Right renal pelvis (tissue), 4 donors: ENCODE results near the gene RFFL. TPM values are rescaled to one million over a fixed set of nuclear protein-coding genes. Genes with fewer than 3 reads are reported as not detected.

Source experiments
- DNase-seq, 4 donors: peaks; one replicate each; pipeline ENCODE4 v3.0.0-alpha.2; 2013; ENCODE audit warnings: low read depth in 4 of 4, low spot score in 3 of 4, missing footprints in 1 of 4
- polyA plus RNA-seq, 4 donors: library from polyadenylated mRNA; unstranded; fragments of 120-200 nt; gene quantifications; one replicate each; pipeline ENCODE4 v1.2.1, GENCODE V29; 2013; ENCODE audit not compliant: insufficient read length in 4 of 4

Gene RFFL
- polyA plus RNA-seq, 4 donors: 20.8 to 26.1 (median 23.2) TPM

DNA sequence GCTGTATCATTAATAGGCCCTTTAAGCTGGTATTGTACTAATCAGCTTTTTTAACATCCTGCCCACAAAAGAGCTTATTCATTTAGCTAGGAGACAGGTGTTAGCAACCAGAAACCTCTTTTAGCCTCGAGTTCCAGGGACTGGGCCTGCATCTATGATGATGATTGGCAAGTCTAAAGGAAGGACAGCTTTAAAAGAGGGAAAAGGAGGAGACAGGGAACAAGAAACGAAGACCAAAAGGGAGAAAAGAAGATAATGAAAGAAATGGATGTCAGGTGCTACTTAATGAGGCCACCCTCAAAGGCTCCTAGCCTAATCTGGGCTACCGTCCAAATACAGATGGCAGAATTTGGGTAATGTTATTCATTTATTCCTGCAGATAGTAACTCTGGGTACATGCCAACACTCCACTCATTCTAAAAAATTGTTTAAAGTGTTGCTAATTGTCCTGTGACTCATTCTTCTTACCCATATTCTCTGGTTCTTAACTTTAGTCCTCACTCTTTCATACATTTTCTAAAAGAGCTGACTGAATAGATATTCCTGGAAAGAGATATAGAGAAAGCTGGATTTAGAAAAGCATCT is 18.7 kb upstream of the RFFL start:
- DNase-seq: no peak

DNA sequence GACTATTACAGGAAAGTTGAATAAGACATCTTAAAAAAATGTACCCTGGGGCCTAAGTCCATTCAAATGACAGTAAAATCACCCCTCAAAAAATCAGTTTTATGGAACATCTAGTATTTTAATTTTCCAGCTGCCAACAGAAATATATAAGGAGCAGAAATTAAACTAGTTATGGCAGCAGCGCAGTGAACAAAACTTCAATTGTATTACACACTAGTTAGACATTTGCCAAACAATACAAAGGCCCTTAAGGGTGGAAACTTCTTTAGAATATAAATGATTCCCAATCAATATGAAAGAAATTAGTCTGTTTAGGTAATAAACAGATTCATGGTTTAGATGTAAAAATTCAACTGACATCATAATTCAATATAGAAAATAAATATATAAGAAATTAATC is 18.1 kb upstream of the RFFL start:
- no peak for DNase-seq

GRCh38 chr17:35080536-35080935 is 17.0 kb upstream of the RFFL start:
- no peak for DNase-seq

DNA sequence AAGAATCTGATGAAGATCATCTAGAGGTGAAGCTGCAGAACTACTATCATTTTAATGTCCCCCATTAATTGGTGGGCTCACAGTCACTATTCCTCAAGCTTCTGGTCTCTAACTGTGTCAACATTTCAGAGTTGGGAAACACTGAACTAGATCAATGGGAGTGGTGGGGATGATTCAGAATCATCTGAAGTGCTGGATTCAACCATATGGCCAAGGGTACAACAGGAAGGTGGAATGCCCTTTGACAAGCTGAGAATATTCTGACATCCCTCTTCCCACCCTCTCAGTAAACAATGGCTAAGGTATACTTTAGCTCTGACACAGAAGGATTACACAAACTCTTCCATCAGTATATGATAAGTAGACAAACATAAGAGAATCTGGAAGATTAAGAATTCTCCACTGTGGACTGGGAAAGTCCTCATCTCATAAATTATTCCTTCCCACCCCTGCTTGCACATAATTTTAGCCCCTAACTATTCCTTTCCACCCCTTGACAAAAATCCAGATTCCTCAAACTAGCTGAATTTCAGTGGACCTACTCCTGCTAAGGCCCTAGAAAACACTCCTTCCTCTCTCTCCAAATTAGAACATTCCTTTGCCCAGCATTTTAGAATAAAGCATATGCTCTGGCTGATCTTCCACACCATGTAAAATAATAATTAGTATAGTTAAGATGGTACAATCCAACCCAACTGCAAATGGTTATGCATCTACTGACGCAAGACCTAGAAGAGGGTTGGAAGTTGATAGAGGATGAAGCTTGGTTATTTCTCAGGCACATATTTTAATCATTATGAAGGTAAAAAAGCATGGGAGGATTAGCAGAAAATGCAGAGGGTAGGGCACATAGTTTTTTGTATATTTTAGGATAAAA is 16.3 kb upstream of the RFFL start:
- no peak for DNase-seq

DNA sequence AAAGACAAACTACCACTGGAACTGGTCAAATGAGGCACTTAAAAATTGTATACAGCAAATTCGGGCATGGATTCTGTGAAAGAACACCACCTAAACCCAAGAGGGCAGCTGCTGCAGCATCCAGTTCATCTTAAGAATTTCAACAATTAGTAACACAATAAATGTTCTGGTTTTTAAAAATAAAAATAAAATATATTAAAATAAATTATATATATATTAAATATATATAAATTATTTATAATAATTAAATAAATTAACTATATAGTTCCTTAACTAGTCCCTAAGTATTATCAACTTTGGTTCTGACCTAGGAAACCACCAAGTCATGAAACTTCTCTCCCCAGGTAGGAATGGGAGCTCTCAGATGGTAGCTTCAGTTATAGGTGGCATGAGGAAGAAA is 13.4 kb upstream of the RFFL start:
- no peak for DNase-seq

DNA sequence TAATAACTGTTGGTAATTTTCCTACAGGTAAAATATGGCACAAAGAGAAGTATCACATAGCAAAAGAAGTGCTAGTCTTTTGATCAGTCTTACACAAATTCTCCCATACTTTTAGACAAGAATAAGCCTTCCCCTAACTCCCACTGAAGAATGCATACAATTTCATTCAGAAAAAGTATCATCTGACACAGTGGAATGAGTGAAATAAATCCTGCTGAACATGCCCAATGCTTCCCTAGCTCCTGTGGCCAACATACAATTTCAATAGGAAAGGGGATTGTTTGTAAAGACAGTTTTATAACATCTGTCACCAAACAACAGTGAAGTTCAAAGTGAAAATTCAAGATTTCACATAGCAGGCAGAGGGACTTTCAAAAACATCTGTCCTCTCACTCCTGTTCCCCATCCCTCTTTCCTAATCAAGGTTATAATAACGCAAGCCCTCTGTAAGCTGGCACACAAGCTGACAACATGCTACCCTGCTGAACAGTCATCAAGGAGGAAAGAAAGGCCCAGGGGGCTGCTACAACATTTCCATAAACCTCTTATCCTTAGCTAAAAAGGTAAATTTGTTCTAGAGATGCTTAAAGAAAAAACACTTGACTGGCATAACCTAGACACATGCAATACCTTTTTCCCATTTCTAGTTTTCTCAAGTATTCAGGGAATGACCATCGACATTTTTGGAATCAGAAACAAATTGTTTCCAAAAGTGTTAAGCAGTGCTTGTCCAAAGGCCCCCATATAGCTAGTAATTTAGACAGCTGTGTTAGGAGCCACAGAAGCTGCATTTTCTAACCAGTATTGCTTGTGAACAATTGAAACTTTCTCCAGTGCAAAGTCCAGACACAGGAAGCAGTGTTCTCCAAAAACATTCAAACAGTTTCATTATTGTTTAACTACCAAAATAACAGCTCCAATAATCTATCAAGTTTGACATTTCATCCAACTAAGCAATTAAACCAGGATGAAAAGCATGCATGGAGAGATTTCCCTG is 11.5 kb upstream of the RFFL start:
- DNase-seq: no peak

GRCh38 chr17:35073991-35074627 is 10.6 kb upstream of the RFFL start:
- DNase-seq: no peak

GRCh38 chr17:35073183-35073790 is 9.8 kb upstream of the RFFL start:
- DNase-seq: no peak

DNA sequence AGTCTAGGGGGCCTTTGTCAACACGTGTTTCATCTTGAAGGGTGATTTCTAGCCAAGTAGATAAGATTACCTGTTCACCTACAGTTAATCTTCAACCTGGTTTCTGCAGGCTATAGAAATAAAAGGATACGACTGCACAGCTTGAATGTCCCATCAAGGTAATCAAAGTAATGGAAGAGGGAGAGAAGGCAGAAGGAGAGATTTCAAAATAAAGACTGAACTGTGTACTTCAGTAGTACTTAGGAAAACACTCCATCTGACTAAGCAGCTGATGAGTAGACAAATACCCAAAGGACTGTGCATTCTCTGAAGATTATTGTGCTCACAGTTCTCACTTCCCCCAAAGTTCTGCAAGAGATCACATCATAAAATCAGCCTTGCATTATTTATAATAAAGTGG is 5.8 kb upstream of the RFFL start:
- DNase-seq: no peak

GRCh38 chr17:35068249-35068648 is 4.7 kb upstream of the RFFL start:
- no peak for DNase-seq

DNA sequence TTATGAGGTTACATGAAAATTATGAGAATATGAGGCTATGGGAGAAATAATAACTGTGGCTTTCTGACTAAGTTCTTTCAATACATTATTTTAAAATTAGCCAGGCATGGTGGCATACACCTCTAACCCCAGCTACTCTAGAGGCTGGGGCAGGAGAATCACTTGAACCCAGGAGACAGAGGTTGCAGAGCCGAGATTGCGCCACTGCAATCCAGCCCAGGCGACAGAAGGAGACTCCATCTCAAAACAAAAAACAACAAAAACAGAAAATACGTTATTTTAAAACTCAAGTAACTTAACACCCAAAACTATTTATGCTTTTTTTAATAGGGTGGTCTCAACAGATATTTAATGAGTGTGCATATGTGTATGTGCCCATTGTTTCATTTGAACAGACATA is 2.4 kb upstream of the RFFL start:
- no peak for DNase-seq

GRCh38 chr17:35064516-35065215 is 1.2 kb upstream of the RFFL start:
- no peak for DNase-seq

DNA sequence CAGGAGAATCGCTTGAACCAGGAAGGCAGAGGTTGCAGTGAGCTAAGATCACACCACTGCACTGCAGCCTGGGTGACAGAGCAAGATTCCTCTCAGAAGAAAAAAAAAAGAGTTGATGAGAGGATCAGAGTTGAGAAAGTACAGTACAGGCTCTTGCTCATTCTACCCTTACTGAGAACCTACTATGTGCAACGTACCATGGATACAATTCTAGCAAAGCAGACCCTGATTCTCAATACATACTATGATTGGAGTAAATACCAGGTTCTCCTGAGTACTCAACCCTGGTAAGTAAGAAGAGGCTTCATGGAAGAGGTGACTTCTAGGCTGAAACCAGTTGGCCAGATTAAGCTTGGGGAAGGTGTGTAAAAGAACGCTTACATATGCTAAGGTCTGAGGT is 1.2 kb downstream of the RFFL start:
- no peak for DNase-seq

GRCh38 chr17:35057332-35057915 is 6.1 kb downstream of the RFFL start:
- DNase-seq: no peak

- DNase-seq: no peak
These were observed 7.5 kb downstream of the RFFL start for GRCh38 chr17:35056013-35056412.

DNA sequence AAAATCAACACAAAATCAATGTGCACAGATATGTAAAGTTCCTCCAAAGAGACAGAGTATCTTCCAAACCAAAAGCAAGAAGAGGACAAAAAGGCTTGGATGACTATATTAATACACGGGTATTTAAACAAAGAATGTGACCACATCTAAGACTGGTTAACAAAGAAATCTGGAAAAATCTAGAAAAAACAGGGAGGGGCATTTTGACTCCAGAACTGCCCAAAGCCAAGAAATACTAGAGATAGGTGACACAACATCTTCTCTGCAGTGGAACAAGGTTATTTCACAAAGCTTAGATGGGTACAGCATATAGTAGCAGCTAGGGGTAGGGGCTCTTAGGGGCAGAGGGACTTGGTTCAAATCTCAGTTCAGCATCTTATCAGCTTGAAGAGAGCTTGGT is 10.3 kb downstream of the RFFL start:
- DNase-seq: no peak

DNA sequence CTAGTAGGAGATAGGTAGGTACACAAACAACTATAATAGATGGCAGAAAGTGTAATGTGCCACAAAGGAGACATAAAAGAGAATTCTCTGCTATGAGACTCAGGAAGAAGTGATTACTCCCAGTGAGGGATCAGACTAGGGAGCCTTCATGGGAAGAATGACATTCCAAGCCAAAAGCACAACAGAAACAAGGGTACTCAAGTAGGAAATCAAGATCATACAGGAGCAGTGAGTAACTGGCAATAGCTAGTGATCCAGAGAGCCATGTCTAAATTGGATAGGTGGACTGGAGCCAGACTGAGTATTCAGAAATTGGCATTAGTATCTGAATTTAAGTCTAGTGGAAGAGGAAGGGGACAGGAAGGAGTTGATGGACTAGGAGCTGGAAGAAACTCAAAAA is 10.7 kb downstream of the RFFL start:
- DNase-seq: no peak

- DNase-seq: no peak
These were observed 11.3 kb downstream of the RFFL start for GRCh38 chr17:35052241-35052610.

DNA sequence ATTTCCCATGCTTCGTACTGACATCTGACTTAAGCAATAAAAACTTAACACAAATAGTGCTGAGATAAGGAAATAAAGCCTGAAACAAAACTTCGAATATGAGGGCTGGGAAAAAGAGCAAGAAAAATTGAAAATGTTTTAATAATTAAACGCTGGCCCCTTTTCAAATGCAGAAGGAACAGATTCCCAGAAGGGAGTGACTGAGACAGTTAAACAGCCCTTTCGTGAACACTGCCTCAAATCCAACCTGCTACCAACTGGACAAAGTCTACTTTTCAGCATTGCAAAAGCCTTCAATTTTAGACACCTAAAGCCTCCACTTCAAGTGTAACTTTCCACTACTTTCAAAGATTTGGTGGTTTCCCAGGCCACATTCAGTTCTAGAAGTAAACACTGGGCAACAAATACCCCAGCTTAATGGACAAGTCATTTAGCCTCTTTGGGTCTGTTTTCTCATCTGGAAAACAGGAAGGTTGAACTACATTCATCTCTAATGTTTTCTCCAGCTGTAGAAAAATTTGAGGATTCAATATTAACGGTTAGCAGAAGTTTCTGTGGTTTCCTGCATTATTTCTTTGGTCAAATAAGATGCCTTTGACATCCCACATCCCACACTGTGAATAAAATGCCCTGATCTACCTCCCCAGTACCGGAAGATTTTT is 11.8 kb downstream of the RFFL start:
- no peak for DNase-seq
